Kidney tubule cell (primary cell): Measurements from ENCODE around the gene TAS2R16.

Source experiments
- DNase-seq: peaks from one replicate; pipeline ENCODE4 v3.0.0-alpha.2; 2018; ENCODE audit warnings: low spot score

Gene TAS2R16

GRCh38 chr7:122995600-122995999 is at the start of gene TAS2R16:
Gene TAS2R16, minus strand, starts transcription at chr7:122995700. Its CDS starts 66 bp downstream, at chr7:122995634.
- DNase-seq = no peak

- DNase-seq = no peak
Observed at GRCh38 chr7:123043642-123044041, 48.1 kb upstream of the TAS2R16 start.

- peak; percentile 37 for DNase-seq
Observed at GRCh38 chr7:123041101-123041500, 45.6 kb upstream of the TAS2R16 start.

GRCh38 chr7:123039269-123039668 is 43.8 kb upstream of the TAS2R16 start:
- no peak for DNase-seq

- DNase-seq = no peak
Observed at GRCh38 chr7:123034106-123034505, 38.6 kb upstream of the TAS2R16 start.

GRCh38 chr7:123030631-123031030 is 35.1 kb upstream of the TAS2R16 start:
- no peak for DNase-seq

GRCh38 chr7:123028339-123028738 is 32.8 kb upstream of the TAS2R16 start:
- no peak for DNase-seq

- no peak for DNase-seq
Observed at GRCh38 chr7:123026251-123026650, 30.8 kb upstream of the TAS2R16 start.

- DNase-seq = peak; percentile 8
Observed at GRCh38 chr7:123024989-123025758, 29.7 kb upstream of the TAS2R16 start.

- no peak for DNase-seq
Observed at GRCh38 chr7:123023126-123023525, 27.6 kb upstream of the TAS2R16 start.

GRCh38 chr7:123022576-123022975 is 27.1 kb upstream of the TAS2R16 start:
- no peak for DNase-seq

- DNase-seq = no peak
Observed at GRCh38 chr7:123012435-123012834, 16.9 kb upstream of the TAS2R16 start.

GRCh38 chr7:123011766-123012369 is 16.4 kb upstream of the TAS2R16 start:
- DNase-seq = no peak

GRCh38 chr7:123004931-123005330 is 9.4 kb upstream of the TAS2R16 start:
- peak; percentile 74 for DNase-seq

GRCh38 chr7:123003539-123004126 is 8.1 kb upstream of the TAS2R16 start:
- no peak for DNase-seq

- DNase-seq = no peak
Observed at GRCh38 chr7:122989577-122989976, 5.9 kb downstream of the TAS2R16 start.

- no peak for DNase-seq
Observed at GRCh38 chr7:122989041-122989440, 6.5 kb downstream of the TAS2R16 start.

GRCh38 chr7:122988333-122988732 is 7.2 kb downstream of the TAS2R16 start:
- no peak for DNase-seq

- DNase-seq = no peak
Observed at GRCh38 chr7:122987463-122987862, 8.0 kb downstream of the TAS2R16 start.

GRCh38 chr7:122984021-122984420 is 11.5 kb downstream of the TAS2R16 start:
- no peak for DNase-seq

GRCh38 chr7:122983261-122983660 is 12.2 kb downstream of the TAS2R16 start:
- DNase-seq = no peak

GRCh38 chr7:122975341-122975740 is 20.2 kb downstream of the TAS2R16 start:
- DNase-seq = peak; percentile 69

GRCh38 chr7:122974229-122974628 is 21.3 kb downstream of the TAS2R16 start:
- no peak for DNase-seq
